Karpas-422 (cell line): ENCODE results near the gene RAG1. TPM values are rescaled to one million over a fixed set of nuclear protein-coding genes. Genes with fewer than 3 reads are reported as not detected.

Experiments
- DNase-seq: peaks from one replicate; pipeline ENCODE4 v3.0.0-alpha.2; 2015
- H2AFZ ChIP-seq: fragments of 200-600 bp; sonication (generic); 2 replicates; pipeline ENCODE4 v1.6.1; 2014; ENCODE audit warnings: antibody characterized with exemption, low read length, mixed read lengths
- H3K27ac ChIP-seq: fragments of 200-600 bp; sonication (generic); 2 replicates; pipeline ENCODE4 v1.5.1; 2014; ENCODE audit warnings: mild to moderate bottlenecking, low read length, moderate library complexity
- H3K27me3 ChIP-seq: fragments of 200-600 bp; sonication (generic); 2 replicates; pipeline ENCODE4 v1.6.1; 2014; ENCODE audit warnings: low read length, mixed read lengths
- H3K36me3 ChIP-seq: fragments of 200-600 bp; sonication (generic); 2 replicates; pipeline ENCODE4 v1.6.1; 2014; ENCODE audit warnings: low read length, mixed read lengths; ENCODE audit not compliant: insufficient read depth
- H3K4me1 ChIP-seq: fragments of 200-600 bp; sonication (generic); 2 replicates; pipeline ENCODE4 v1.6.1; 2014; ENCODE audit warnings: mild to moderate bottlenecking, low read length, mixed read lengths
- H3K4me2 ChIP-seq: fragments of 200-600 bp; sonication (generic); 2 replicates; pipeline ENCODE4 v1.6.1; 2014; ENCODE audit warnings: low read length, low read depth, mild to moderate bottlenecking; ENCODE audit not compliant: poor library complexity, severe bottlenecking
- H3K4me3 ChIP-seq: fragments of 200-600 bp; sonication (generic); 2 replicates; pipeline ENCODE4 v1.5.1; 2014; ENCODE audit warnings: mild to moderate bottlenecking, antibody characterized with exemption, low read length, mixed read lengths
- H3K79me2 ChIP-seq: fragments of 200-600 bp; sonication (generic); 2 replicates; pipeline ENCODE4 v1.6.1; 2014; ENCODE audit warnings: mild to moderate bottlenecking, low read length, mixed read lengths
- H3K9ac ChIP-seq: fragments of 200-600 bp; sonication (generic); 2 replicates; pipeline ENCODE4 v1.6.0; 2014; ENCODE audit warnings: low read length
- H3K9me2 ChIP-seq: fragments of 200-600 bp; sonication (generic), shearing (Covaris generic); replicated peaks from 2 replicates; pipeline ENCODE4 v1.6.0; 2014; ENCODE audit warnings: mild to moderate bottlenecking, low read length, moderate library complexity; ENCODE audit not compliant: insufficient read depth
- H3K9me3 ChIP-seq: fragments of 300-700, 200-600 bp; sonication (generic); 2 replicates; pipeline ENCODE4 v1.6.1; 2014; ENCODE audit warnings: low read length, mixed read lengths
- H4K20me1 ChIP-seq: fragments of 200-600 bp; sonication (generic); 2 replicates; pipeline ENCODE4 v1.6.1; 2014; ENCODE audit warnings: mild to moderate bottlenecking, antibody characterized with exemption, low read length, low read depth; ENCODE audit not compliant: insufficient read depth
- total RNA-seq: library from RNA; depleted of rRNA; stranded (reverse); fragments of >200 nt; shearing (Covaris generic); gene quantifications from 2 replicates; pipeline ENCODE4 v1.2.3, GENCODE V29; 2014; ENCODE audit warnings: low replicate concordance

Gene RAG1
- total RNA-seq, 1 experiment from 2014 or later: 0.34 TPM

DNA sequence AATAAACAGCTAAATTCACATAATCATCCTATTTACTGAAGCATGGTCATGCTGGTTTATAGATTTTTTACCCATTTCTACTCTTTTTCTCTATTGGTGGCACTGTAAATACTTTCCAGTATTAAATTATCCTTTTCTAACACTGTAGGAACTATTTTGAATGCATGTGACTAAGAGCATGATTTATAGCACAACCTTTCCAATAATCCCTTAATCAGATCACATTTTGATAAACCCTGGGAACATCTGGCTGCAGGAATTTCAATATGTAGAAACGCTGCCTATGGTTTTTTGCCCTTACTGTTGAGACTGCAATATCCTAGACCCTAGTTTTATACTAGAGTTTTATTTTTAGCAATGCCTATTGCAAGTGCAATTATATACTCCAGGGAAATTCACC lies 10.7 kb downstream of the RAG1 start:
- no peak for DNase-seq
- H3K4me3 ChIP-seq: no peak overlapping the region

GRCh38 chr11:36581536-36581935 lies 13.7 kb downstream of the RAG1 start:
- no peaks in the 10 kb centered on the region for H3K79me2 ChIP-seq
- DNase-seq: no peak
- H3K9me2 ChIP-seq: no peaks in the 10 kb centered on the region
- H3K27me3 ChIP-seq: no peaks in the 10 kb centered on the region
- H3K27ac ChIP-seq: no peak overlapping the region
- H3K36me3 ChIP-seq: no peaks in the 10 kb centered on the region
- no peaks in the 10 kb centered on the region for H4K20me1 ChIP-seq
- H3K4me1 ChIP-seq: no peaks in the 10 kb centered on the region
- no peak overlapping the region for H2AFZ ChIP-seq
- H3K9ac ChIP-seq: no peak overlapping the region
- no peak overlapping the region for H3K4me2 ChIP-seq
- H3K9me3 ChIP-seq: no peaks in the 10 kb centered on the region
- no peak overlapping the region for H3K4me3 ChIP-seq

More for the DNA sequence above, 10.7 kb downstream of the RAG1 start:
- Histone ChIP-seq H3K79me2 (no peaks in the 10 kb centered on the region), H4K20me1 (no peaks in the 10 kb centered on the region), H3K27ac (no peak overlapping the region), H3K9ac (no peak overlapping the region), H3K36me3 (no peaks in the 10 kb centered on the region), H3K4me2 (no peak overlapping the region), H2AFZ (no peak overlapping the region), H3K4me1 (no peaks in the 10 kb centered on the region), H3K9me3 (no peaks in the 10 kb centered on the region), H3K9me2 (no peaks in the 10 kb centered on the region), H3K27me3 (no peaks in the 10 kb centered on the region)

- Histone ChIP-seq H3K9ac (no peak overlapping the region), H3K4me1 (no peaks in the 10 kb centered on the region), H3K79me2 (no peaks in the 10 kb centered on the region), H3K9me2 (no peaks in the 10 kb centered on the region), H2AFZ (no peak overlapping the region), H3K27me3 (no peaks in the 10 kb centered on the region), H3K27ac (no peak overlapping the region), H3K4me2 (no peak overlapping the region), H4K20me1 (no peaks in the 10 kb centered on the region), H3K36me3 (no peaks in the 10 kb centered on the region), H3K9me3 (no peaks in the 10 kb centered on the region), H3K4me3 (no peak overlapping the region)
- DNase-seq: no peak
Observed at GRCh38 chr11:36583667-36584066, 15.9 kb downstream of the RAG1 start.

DNA sequence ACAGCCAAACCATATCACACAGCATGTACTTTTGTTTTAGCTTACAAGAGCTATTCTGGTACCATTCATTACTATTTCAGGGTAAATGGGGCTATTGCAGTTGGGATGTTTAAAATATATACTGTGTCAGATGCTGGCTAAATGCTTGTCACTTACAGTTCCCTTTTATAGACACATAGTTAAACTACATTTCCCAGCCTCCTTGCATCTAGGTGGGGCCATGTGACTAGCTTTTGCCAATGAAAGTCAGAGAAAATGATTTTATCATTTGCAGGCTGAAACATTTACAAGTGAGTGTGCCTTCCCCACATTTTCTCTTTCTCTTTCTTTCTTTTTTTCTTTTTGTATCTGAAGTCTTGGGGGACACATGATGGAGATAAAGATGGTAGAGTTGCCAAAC lies 18.7 kb downstream of the RAG1 start:
- no peaks in the 10 kb centered on the region for H3K4me1 ChIP-seq
- H3K79me2 ChIP-seq: no peaks in the 10 kb centered on the region
- no peaks in the 10 kb centered on the region for H4K20me1 ChIP-seq
- no peak overlapping the region for H3K27ac ChIP-seq
- H3K4me2 ChIP-seq: no peak overlapping the region
- H3K36me3 ChIP-seq: no peaks in the 10 kb centered on the region
- DNase-seq: peak; percentile 60
- no peaks in the 10 kb centered on the region for H3K9me3 ChIP-seq
- H3K9me2 ChIP-seq: no peaks in the 10 kb centered on the region
- H3K4me3 ChIP-seq: no peak overlapping the region
- H3K9ac ChIP-seq: no peak overlapping the region
- H2AFZ ChIP-seq: no peak overlapping the region
- no peaks in the 10 kb centered on the region for H3K27me3 ChIP-seq

DNA sequence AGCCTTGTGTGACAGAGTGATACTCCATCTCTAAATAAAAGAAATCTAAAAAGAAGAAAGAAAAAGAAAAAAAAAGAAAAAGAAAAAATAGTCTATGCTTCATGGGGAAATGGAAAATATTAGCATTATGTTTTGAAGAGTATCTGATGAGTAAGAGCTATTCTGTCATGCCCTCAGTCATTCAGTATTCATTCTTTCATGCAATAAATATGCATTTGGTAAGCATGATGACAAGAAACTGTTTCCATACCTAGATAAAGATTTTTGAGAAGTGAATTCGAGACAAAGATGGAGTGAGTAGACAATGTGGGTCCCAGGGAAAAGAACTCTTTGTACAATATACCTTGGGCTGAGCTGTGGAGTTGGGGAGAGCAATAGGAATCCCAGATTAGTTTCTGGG lies 20.3 kb downstream of the RAG1 start:
- H3K9ac ChIP-seq: no peak overlapping the region
- H3K27me3 ChIP-seq: no peaks in the 10 kb centered on the region
- H3K36me3 ChIP-seq: no peaks in the 10 kb centered on the region
- no peaks in the 10 kb centered on the region for H3K9me2 ChIP-seq
- H3K4me3 ChIP-seq: no peak overlapping the region
- H3K4me2 ChIP-seq: no peak overlapping the region
- H2AFZ ChIP-seq: no peak overlapping the region
- DNase-seq: no peak
- H3K9me3 ChIP-seq: no peaks in the 10 kb centered on the region
- no peaks in the 10 kb centered on the region for H3K4me1 ChIP-seq
- H3K27ac ChIP-seq: no peak overlapping the region
- no peaks in the 10 kb centered on the region for H4K20me1 ChIP-seq
- no peaks in the 10 kb centered on the region for H3K79me2 ChIP-seq

- Histone ChIP-seq H4K20me1 (no peaks in the 10 kb centered on the region), H2AFZ (no peak overlapping the region), H3K9ac (no peak overlapping the region), H3K4me2 (no peak overlapping the region), H3K36me3 (no peaks in the 10 kb centered on the region), H3K9me3 (no peaks in the 10 kb centered on the region), H3K27ac (no peak overlapping the region), H3K79me2 (no peaks in the 10 kb centered on the region), H3K4me3 (no peak overlapping the region), H3K9me2 (no peaks in the 10 kb centered on the region), H3K4me1 (no peaks in the 10 kb centered on the region), H3K27me3 (no peaks in the 10 kb centered on the region)
- DNase-seq: no peak
Observed at GRCh38 chr11:36590513-36590912, 22.7 kb downstream of the RAG1 start.

GRCh38 chr11:36591433-36591832 lies 23.6 kb downstream of the RAG1 start:
- no peak for DNase-seq
- H3K9me3 ChIP-seq: no peaks in the 10 kb centered on the region
- no peak overlapping the region for H3K27ac ChIP-seq
- no peak overlapping the region for H3K4me2 ChIP-seq
- H3K9me2 ChIP-seq: no peaks in the 10 kb centered on the region
- no peaks in the 10 kb centered on the region for H3K4me1 ChIP-seq
- H3K4me3 ChIP-seq: no peak overlapping the region
- no peak overlapping the region for H3K9ac ChIP-seq
- H3K36me3 ChIP-seq: no peaks in the 10 kb centered on the region
- H3K79me2 ChIP-seq: no peaks in the 10 kb centered on the region
- no peaks in the 10 kb centered on the region for H3K27me3 ChIP-seq
- no peaks in the 10 kb centered on the region for H4K20me1 ChIP-seq
- H2AFZ ChIP-seq: no peak overlapping the region

- no peaks in the 10 kb centered on the region for H3K79me2 ChIP-seq
- H3K27me3 ChIP-seq: no peaks in the 10 kb centered on the region
- H4K20me1 ChIP-seq: no peaks in the 10 kb centered on the region
- no peak within 1 kb of the TSS for H3K4me2 ChIP-seq
- no peaks in the 10 kb centered on the region for H3K9me2 ChIP-seq
- H3K36me3 ChIP-seq: no peaks in the 10 kb centered on the region
- no peaks in the 10 kb centered on the region for H3K4me1 ChIP-seq
- H2AFZ ChIP-seq: no peak within 1 kb of the TSS
- H3K9me3 ChIP-seq: no peaks in the 10 kb centered on the region
- H3K4me3 ChIP-seq: no peak within 1 kb of the TSS
- H3K27ac ChIP-seq: no peak within 1 kb of the TSS
- no peak for DNase-seq
- no peak within 1 kb of the TSS for H3K9ac ChIP-seq
Observed at GRCh38 chr11:36594316-36594989, 26.6 kb downstream of the RAG1 start, which contains the start of gene IFTAP. Gene IFTAP (plus strand): TSS chr11:36594502. CDS start chr11:36610104, 15,602 bp downstream.
